Inflammatory macrophage treated with lipopolysaccharide for 4 hours (primary cell): ENCODE data around the gene PHF12.

Source experiments
- DNase-seq: peaks from one replicate; pipeline ENCODE4 v3.0.0-alpha.2; 2020

PHF12 gene

DNA sequence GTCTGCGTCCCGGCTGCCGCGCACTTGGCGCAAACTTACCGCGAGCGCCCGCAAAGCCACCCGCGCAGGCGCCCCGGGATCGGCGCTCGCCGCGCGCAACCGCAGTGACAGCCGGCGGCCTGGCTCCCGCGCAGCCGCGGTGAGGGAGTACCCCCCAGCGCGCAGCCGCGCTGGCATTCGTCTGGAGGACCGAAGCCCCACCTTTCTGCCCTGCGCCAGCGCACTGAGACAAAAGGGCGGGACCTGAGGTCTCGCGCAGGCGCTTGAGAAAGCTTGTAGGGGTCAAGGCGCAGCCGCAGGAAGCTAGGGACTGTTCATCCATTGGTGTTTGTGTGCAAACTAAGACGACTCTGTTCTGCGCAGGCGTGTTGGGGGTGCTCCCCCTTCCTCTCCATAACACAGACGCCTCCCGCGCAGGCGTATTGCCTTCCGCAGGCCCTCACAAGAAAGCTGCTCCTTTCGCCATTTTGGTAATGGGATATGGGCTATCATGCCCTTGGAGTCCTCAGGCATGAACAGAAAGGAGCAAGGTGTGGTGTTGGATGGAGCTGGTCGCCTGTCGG lies at the start of gene PHF12:
Gene PHF12, minus strand, starts transcription at position 91 of the 563 bp plus-strand sequence. CDS start 558 bp downstream, outside the sequence.
- peak; percentile 100 for DNase-seq

DNA sequence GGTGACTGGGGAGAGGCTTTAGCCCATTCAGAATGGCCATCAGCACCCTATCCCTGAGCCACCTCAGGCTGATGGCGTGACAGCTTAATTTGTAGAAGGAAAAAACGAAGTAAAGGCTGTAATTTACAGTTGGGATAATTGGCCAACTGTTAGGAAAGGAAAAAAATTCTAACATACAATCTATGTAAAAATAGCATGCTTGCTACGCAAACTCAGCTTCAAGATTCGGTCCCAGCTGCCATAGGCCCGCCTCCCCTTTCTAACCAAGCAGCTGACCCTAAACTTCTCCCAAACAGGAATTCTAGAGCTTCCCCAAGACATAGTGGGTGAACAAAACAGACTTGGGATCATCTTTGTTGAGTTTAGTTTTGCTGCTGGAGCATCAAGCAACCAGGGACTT lies 49.7 kb upstream of the PHF12 start:
- no peak for DNase-seq

- no peak for DNase-seq
Measured at GRCh38 chr17:28999206-28999605, 47.9 kb upstream of the PHF12 start.

DNA sequence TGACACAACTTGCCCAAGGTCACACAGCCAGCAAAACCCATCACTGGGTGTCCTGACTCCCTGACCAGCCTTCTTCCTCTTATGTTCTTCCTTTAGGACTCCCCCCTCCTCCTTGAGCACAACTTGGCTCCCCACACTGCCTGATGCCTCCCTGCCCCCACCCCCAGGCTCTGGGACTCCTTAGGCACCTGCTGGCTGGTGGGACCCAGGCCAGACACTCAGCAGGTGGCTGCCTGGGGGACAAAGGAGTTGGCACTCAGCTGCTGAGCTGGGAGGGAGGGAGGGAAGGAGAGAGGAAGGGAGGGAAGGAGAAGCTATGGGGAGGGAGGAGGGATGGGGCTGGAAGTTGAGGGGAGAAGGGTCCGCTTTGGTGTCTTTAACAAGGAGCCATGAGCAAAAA lies 46.5 kb upstream of the PHF12 start:
- DNase-seq, result no peak

DNA sequence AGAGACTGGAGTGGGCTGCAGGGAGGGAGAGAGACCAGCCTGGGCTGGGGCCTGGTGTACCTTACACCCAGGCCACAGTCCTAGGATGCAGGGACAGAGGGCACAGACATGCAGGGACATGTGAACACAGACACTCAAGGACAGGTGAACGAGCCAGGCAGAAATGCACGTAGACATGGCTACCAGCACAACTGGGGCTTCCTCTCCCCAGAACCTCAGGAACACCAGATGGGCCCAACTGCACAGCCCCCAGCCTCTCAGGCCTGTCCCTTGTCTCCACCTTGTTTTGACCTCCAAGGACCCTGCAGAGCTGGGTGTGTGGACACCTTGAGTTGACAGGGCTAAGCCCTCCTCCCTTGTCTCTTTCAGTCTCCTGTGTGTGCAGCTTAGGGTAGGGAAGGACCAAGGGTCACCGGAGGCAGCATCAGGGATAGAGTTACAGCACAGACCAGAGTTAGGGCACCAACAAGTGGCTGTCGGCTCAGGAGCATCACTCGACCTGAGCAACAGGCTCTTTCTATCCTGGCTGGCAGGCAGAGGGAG lies 45.3 kb upstream of the PHF12 start:
- DNase-seq, result no peak

GRCh38 chr17:28993645-28994426 lies 42.5 kb upstream of the PHF12 start:
- no peak for DNase-seq

DNA sequence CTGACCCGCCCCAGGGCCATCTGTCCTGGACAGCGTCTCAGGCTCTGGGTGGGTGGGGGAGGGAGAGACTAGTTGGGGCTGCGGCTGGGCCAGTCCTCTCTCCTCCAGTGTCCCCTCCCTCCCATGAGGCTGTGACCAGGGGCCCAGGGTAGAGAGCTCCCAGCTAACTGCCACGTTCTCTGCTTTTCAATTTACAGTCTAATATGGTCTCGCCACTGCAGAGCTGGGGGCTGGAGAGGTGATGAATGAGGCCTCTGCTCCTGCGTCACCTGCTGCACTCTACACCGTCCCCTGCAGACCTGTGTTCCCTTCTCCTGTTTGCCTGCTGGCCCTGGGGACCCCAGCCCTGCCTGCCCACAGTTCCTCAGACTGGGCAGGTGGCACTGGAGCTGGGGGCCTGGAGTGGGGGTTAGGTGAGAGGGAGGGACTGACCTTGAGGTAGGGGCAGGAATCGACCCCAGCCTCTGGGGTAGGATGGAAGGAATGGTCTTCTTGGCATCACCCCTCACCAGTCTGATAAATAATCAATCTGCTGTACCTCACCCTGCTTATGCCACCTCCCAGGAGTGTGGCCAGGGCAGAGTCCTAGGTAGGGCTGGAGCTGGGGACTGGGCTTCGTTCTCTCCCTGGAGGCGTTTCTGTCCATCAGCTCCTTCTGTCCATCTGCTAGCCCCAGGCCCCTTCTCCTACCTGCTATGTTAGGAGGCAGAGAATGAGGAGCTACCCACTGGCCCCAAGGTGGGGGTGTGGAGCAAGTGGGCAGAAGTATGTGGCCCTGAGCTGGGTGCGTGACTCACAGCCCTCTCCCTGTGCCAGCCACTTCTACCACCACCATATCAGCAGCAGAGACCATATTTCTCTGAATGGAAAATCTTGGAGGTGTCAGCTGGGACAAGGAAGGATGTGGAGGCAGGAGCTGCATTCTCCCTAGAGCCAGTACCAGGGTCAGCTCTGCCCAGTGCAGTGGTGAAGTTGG lies 41.6 kb upstream of the PHF12 start:
- no peak for DNase-seq

DNA sequence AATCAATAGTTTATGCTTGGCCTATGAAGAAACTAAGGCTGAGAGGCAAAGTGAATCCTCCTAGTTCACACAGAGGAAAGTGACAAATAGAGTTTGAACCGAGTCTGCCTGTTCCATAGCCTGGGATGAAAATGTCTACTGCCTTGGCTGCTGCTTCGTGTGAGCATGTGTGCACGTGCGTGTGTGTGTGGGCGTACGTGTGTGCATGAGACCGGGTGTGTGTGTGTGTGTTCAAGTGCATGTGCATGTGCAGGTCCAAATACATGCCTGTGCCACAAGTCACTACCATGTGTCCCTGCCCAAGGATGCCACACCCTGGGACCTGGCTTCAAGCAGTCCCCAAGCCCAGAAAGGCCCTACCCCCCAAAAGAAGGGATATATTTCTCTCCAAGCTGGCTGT lies 40.9 kb upstream of the PHF12 start:
- DNase-seq, result no peak

DNA sequence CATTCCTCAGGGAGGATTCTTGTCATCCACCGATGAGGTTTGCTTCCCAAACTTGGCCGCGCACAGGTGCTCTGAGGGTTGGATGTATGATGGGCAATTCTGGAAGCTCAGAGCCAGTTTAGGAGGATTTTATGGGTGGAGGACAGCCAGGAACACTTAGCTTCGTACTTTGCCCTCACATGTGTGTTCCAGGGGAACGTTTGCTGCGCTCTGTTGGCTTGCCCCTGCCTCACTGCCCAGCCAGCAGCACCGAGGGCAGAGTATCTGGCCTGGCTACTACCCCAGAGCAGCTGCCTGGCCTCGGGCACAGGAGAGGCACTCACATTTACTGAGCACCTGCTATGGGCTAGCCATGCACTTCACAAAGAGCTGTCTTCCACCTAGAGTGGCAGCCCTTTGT lies 40.5 kb upstream of the PHF12 start:
- no peak for DNase-seq

DNA sequence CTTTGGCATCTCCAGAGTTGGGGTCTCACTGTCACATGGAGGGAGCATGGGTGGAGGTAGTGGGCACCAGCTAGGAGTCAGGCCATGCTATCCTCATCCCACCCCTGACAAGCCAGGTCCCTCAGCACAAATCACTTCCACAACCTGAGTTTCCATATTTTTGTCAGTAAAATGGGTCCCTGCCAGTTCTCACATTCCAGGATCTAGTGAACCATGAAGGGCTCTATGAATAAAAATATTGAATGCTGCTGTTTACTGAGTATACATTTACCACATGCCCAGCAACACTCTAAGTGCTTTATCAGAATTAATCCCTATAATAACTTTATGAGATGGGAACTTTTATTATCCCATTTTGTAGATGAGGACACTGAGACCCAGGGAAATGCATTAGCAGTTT lies 37.7 kb upstream of the PHF12 start:
- DNase-seq, result no peak

- DNase-seq, result no peak
Measured at GRCh38 chr17:28988475-28988874, 37.2 kb upstream of the PHF12 start.

DNA sequence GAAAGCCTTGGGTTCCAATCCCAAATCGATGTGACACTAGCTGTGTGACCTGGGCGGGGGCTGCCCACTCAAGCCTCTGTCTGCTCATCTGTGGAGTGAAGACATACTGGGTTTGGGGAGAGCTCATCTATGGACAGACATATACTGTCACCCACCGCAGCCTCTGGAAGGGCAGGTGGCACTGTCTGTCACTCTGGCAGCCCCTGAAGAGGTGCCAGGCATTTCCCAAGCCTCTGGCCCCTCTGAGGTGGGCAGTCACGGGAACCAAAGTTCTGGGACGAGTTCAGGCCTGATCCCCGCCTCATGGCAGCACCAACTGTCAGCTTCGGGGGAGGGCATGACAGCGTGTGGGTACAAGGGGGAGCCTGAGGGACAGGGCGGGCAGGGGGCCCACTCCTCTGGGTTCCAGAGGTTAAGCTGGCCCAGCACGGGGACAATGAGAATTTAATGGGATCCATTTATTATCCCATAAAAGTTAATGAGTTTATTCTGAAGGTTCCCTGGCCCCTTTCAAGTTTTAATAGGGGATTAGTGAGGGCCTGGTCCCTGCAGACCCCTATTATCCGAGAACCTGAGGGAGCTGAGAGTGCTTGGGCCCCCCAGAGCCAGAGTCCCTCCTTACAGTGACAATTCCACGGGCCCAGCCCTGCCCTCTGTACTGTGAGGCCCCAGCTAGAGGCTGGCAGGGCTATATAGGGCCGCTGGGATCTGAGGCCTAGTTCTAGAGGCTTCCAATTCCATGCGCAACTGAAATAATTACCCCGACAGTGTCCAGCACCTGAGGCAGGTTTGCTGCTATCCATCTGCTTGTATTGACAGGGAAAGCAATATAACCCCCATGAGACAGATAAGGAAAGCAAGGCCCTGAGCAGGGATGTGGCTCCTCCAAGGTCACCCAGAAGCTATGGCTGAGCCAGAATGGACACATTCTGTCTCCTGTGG lies 35.7 kb upstream of the PHF12 start:
- no peak for DNase-seq

DNA sequence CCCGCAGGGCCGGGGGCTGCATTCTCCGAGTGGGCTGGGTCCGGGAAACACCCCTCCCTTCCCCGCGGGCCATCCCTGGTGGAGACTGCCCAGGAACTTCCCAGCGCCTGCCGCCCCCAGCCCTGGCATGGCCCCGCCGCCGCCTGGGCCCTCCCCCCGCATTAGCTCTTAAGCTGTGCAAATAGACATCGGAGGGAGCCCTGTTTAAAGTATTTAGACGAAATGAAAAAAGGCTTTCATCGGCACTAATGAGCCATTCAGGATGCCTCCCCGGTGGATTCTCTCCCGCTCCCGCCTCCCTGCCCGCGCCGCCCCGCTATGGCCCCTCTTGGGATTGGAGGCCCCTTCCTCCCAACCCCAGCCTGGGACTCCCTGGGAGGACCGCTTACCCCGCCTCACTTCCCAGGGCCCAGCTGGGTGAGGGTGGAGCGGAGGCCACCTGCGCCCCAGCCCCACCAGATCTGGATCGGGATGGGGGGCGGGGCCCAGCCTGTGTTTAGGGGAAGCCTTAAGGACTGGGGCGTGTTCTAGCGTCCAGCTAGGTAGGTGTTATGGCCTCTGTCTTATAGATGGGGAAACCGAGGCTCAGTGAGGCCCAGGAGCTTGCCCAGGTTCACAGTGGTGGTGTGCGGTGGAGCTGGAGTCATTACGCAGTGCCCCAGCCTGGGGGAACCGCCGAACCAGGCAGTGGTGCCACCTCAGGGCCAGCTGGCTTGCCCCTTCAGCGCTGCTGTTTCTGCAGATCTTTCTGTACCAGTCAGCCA lies 34.8 kb upstream of the PHF12 start:
- DNase-seq, result no peak

DNA sequence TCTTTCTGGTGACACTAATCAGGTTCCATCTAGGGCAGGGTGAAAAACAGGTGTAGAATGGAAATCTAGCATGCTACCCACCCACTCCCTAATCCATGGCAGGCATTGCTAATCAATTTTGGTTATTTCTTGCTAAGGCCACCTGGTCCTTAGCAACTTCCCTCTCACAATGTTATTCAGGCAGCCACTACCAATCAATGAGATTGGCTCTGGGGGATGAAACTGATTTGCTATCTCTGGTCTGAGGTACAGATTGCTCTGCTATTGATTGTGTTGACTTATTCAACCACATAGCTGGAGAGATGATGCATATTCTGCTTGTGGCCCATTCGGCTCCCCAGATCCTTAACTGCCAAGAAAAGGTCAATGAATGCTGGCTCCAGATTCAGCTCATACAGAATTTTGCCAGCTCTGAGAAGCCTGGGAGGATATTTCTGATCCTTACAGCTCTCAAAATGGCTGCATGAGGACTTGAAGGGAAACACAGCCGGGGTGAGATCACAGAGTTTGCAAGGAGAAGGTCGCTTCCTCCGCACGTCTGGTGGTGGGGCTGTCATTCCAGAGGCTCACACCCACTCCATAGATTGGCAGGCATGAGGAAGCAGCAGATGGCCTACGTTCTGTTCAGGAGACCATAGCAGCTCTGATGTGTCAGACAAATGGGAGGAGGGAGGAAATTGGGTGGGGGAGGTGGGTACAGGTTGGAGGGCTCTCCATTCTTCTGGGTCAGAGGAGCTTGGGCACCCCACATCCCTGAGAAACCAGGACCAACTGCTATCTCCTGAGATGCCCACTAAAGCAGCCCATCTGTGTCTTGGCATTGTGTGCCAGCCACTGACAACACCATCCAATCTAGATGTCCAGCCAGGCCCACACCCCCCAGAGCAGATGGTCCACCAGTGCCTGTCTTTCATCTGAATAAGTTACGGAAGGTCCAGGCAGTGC lies 32.2 kb upstream of the PHF12 start:
- peak; percentile 91 for DNase-seq

- peak; percentile 98 for DNase-seq
Measured at GRCh38 chr17:28982131-28982793, 30.9 kb upstream of the PHF12 start.

DNA sequence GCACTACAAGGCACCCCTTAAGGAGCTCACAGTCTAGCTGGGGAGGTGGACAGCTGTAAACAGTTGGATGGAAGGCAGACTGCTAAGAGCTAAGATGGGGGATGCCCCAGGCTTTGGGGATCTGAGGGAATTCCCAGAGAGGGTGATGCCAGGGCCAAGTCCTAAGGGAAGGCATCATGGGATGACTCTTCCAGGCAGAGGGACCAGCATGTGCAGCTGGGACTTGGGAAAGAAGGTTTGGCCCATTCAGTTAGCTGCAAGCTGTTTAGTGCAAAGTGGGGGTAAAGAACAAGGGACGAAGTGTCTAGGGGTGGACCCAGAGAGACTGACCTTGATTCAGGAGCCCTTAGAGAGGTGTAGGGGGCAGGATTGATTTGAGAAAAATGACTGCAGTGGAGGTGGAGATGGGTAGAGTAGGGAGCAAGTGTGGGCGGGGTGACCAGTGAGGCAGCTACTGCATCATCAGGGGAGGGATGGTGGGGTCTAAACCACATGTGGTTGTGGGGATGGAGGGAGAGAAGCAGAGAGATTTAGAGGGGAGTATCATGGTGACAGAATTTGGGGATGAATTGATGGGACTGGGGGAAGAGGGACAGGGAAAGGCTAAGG lies 27.1 kb upstream of the PHF12 start:
- DNase-seq, result no peak

GRCh38 chr17:28977659-28978355 lies 26.5 kb upstream of the PHF12 start:
- no peak for DNase-seq

DNA sequence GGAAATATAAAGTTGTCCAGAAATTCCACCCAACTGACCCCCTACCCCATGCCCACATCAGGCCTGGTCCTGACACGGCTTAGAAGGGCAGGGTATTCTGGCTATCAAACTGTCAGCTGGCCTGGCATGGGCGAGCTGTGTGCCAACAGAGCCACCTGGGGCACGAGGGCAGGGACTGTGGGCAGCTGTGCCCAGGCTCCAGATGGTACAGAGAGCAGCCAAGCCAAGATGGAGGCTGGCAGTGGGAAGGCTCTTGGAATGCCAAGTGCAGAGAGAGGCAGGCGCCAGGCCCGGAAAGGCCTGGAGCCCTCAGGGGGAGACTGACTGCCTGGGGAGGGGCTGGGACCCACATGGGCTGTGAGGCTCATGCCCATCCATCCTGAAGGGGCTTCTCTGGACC lies 24.3 kb upstream of the PHF12 start:
- no peak for DNase-seq
